ENCODE measurements around the gene TSPAN18.

TSPAN18 gene

DNA sequence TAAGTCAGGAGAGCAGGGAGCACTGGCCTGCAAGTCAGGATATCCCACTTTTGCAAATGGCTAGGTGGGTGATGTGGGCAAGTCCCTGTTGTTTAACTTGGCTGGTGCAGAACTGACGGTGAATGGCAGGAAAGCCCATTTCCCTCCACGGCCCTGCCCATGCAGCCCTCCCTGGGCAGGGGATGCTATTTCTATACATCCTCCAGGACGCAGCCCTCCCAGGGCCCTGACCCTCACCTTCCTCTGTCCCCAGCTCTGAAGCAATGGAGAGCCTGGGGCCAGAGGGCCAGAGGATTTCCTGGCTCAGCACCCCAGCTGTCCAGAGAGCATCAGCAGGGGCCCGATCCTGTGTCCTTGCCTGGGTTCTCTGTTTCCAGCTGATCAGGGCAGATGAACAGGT, 91.3 kb downstream of the TSPAN18 start:
- Mint-ChIP-seq H3K27ac (no peak overlapping the region), H3K9me3 (peaks cover under 1% of the 10 kb centered on the region), H3K4me1 (no peaks in the 10 kb centered on the region), H3K27me3 (no peaks in the 10 kb centered on the region), H3K4me3 (no peak overlapping the region), H3K36me3 (no peaks in the 10 kb centered on the region)
- ATAC-seq, result no peak

DNA sequence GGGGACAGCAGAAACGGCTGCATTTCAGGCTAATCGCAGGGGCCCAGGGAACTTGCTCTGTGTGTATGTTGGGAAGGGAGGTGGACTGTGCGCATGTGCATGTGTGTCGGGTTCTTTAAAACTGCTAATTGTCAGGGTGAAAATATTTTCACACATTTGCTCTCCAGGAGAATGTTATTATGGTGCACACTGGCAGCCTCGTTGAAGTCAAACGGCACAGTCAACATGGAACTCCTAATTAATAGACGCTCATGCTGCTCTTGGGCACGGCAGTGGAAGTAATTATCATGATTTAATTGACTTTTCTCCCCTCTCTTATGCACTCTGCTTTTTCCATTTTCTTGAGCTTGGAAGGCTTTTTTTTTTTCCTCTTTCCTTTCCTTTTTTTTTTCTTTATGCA, 92.6 kb downstream of the TSPAN18 start:
- no peaks in the 10 kb centered on the region for H3K27me3 Mint-ChIP-seq
- no peaks in the 10 kb centered on the region for H3K36me3 Mint-ChIP-seq
- H3K9me3 Mint-ChIP-seq, result peaks cover 4% of the 10 kb centered on the region
- H3K4me3 Mint-ChIP-seq, result no peak overlapping the region
- H3K4me1 Mint-ChIP-seq, result no peaks in the 10 kb centered on the region
- no peak for ATAC-seq
- H3K27ac Mint-ChIP-seq, result no peak overlapping the region

DNA sequence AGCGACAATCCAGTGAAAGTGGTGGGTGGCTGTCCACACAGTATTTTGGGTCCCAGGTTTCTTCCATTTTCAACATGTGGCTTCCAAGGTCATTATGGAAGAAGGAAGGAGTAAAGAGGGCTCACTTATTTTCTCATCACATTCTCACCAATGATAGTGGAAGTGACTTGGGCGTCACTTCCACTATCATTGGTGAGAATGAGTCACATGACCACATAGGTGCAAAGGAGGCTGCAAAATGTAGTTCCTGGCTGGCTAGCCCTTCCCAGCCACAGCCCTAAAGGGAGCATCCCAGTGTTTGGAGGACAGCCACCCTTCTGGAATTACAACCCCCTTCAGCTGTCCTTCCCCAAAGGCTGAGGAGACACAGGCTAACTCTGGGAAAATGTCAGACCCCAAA, 95.6 kb downstream of the TSPAN18 start:
- no peak overlapping the region for H3K27ac Mint-ChIP-seq
- no peak overlapping the region for H3K4me3 Mint-ChIP-seq

DNA sequence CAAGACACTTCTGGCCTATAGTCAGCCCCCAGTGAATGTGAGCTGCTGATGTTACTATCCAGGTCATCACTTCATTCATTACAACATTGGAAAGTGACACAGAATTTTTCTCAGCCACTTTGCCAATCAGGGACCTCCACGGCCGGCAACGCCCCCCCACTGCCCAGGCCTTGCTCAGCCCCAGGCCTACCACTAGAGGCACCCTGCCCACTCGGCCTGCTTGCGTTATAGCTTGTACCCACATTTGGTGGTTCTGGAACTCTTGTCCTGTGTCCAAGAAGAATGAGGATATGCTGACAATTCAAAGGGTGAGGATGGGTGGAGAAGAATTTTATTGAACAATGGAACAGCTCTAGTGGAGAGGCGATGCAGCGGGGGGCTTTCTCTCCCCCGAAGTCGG, 96.2 kb downstream of the TSPAN18 start:
- H3K27ac Mint-ChIP-seq, result no peak overlapping the region
- no peaks in the 10 kb centered on the region for H3K27me3 Mint-ChIP-seq
- H3K36me3 Mint-ChIP-seq, result no peaks in the 10 kb centered on the region
- H3K9me3 Mint-ChIP-seq, result peaks cover 4% of the 10 kb centered on the region
- no peaks in the 10 kb centered on the region for H3K4me1 Mint-ChIP-seq
- no peak for ATAC-seq
- no peak overlapping the region for H3K4me3 Mint-ChIP-seq

More for the DNA sequence above, 95.6 kb downstream of the TSPAN18 start:
- peaks cover 4% of the 10 kb centered on the region for H3K9me3 Mint-ChIP-seq
- ATAC-seq, result no peak
- H3K36me3 Mint-ChIP-seq, result no peaks in the 10 kb centered on the region
- no peaks in the 10 kb centered on the region for H3K4me1 Mint-ChIP-seq
- H3K27me3 Mint-ChIP-seq, result no peaks in the 10 kb centered on the region

DNA sequence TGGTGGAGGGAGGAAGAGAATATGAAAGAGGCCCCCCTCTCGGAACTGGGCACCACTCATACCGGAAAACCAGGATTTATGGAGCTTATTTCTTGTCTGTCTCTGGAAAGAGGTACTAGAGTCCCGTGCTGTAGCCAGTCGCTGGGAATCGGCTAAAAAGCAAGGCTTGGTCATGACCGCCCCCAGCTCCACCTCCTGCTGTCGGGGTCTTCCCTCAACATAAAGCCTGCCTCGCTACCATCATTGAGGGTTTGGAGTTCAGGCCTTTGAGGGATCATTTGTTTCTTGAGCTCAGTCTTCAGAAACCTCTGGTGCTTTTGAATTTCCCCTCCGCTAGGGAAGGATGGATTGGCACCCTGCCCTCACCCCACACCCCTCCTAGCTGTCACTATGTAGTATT, 97.1 kb downstream of the TSPAN18 start:
- H3K4me3 Mint-ChIP-seq, result no peak overlapping the region
- ATAC-seq, result no peak
- no peaks in the 10 kb centered on the region for H3K4me1 Mint-ChIP-seq
- no peaks in the 10 kb centered on the region for H3K36me3 Mint-ChIP-seq
- H3K27ac Mint-ChIP-seq, result no peak overlapping the region
- peaks cover 4% of the 10 kb centered on the region for H3K9me3 Mint-ChIP-seq
- H3K27me3 Mint-ChIP-seq, result no peaks in the 10 kb centered on the region

DNA sequence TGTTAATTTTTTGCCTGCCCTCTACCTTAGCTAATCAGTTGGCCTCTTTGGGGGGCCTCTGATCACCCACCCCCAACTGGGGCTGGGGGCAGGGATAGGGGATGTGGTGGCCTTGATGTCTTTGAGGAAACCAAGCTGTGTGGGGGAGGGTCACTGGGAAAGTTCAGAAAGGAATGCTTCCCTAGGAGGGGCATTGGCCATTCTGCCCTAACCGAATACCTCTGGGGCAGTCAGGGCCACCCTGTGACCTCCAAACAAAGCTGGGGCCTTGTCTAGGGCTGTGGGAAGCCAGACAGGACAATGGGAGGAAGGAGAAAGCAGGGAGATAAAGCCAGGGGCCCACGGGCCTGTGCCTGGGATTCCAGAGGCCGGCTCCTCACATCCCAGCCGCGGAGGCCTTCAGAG, 97.5 kb downstream of the TSPAN18 start:
- H3K36me3 Mint-ChIP-seq, result no peaks in the 10 kb centered on the region
- no peak for ATAC-seq
- peaks cover 4% of the 10 kb centered on the region for H3K9me3 Mint-ChIP-seq
- H3K4me3 Mint-ChIP-seq, result no peak overlapping the region
- no peaks in the 10 kb centered on the region for H3K4me1 Mint-ChIP-seq
- H3K27ac Mint-ChIP-seq, result no peak overlapping the region
- H3K27me3 Mint-ChIP-seq, result no peaks in the 10 kb centered on the region

DNA sequence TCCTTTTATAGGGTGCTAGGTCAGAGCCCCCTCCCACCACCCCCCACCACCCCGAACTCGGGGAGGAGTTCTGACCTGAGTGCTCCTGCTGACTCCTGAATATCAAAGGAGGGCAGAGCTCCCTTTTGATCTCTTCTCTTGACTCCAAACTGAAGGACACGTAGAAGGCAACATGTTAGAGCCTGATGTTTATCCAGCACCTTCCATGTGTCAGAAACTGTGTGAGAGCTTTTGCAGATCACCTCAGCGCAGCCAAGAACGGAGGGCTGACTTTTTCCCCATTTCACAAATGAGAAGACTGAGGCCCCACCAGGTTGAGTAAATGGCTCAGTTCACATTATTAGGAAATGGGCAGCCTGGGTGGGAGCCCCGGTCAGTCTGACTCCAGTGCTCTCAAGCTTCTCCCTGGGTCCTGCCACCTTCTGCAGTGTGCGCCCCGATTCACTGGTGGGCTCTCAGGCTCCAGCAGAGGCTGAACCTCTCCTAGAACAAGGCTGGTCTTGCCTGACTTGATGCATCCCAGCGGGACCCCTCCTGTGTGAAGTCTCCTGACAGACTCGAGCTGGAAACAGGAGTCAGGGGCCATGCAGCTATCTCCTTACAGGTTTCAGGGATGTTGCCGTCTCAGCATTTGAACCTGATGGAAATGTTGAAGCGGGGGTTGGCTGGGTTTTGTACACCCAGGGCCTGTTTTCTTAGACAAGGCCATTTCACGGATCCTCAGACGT, 98.5 kb downstream of the TSPAN18 start:
- no peak for ATAC-seq

DNA sequence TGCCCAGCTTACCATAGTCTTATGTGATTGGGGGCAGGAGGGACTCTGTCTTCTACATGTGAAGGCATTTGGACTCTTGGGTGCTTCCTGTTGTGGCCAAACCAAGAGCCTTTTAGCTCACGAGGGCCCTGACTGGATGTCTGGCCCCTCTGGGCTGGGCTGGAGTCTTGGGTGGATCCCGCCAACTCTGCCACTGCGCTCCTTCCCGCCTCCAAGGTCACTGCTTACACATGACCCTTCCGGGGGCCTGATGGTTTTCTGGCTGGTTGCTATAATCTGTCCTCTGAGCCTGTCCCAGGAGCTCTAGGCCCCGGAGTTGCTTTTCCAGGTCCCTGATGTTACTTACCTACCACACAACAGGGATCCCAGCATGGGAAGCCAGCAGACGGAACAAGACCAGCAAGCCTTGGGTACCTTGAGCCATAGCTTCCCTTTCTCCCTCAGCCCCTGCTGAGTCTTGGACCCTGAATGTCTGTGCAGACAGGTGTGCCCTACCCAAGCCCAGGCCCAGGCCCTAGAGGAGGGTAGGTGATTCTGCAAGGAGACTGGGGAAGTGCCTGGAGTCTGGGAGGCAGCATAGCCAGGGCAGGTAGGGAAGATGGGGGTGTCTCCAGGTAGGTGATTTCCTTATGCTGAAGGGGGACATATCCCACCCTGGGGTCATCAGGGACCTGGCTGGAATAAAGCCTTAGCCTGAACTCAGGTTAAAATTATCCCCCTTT, 100.3 kb downstream of the TSPAN18 start:
- no peaks in the 10 kb centered on the region for H3K4me1 Mint-ChIP-seq
- no peaks in the 10 kb centered on the region for H3K36me3 Mint-ChIP-seq
- no peak overlapping the region for H3K27ac Mint-ChIP-seq
- no peak for ATAC-seq
- H3K27me3 Mint-ChIP-seq, result peaks cover 5% of the 10 kb centered on the region
- H3K4me3 Mint-ChIP-seq, result no peak overlapping the region
- peaks cover 4% of the 10 kb centered on the region for H3K9me3 Mint-ChIP-seq

More for the DNA sequence above, 98.5 kb downstream of the TSPAN18 start:
- H3K36me3 Mint-ChIP-seq, result no peaks in the 10 kb centered on the region
- no peak overlapping the region for H3K4me3 Mint-ChIP-seq
- peaks cover 4% of the 10 kb centered on the region for H3K9me3 Mint-ChIP-seq
- no peak overlapping the region for H3K27ac Mint-ChIP-seq
- no peaks in the 10 kb centered on the region for H3K4me1 Mint-ChIP-seq
- H3K27me3 Mint-ChIP-seq, result no peaks in the 10 kb centered on the region

DNA sequence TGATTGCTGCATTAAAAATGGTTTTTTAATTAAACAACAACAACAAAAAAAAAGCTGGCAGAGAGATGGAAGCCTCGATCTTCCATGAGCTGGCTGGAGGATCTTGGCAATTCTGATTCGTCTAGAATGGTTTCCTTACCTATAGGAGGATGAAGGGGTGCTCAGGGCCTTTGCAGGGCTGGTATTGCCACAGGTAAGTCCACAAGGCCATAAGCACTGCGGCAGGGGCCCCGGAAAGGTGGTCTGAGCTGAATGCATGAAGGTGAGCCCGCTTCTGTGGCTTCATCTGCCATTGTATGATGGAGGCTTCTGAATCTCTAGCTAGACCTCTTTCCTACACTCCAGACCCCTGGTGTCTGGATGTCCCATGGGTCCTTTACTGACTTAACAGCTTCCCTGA, 101.5 kb downstream of the TSPAN18 start:
- Mint-ChIP-seq H3K4me1 (no peaks in the 10 kb centered on the region), H3K36me3 (no peaks in the 10 kb centered on the region), H3K4me3 (no peak overlapping the region), H3K27ac (no peak overlapping the region), H3K27me3 (peaks cover 17% of the 10 kb centered on the region), H3K9me3 (peaks cover 2% of the 10 kb centered on the region)
- no peak for ATAC-seq

DNA sequence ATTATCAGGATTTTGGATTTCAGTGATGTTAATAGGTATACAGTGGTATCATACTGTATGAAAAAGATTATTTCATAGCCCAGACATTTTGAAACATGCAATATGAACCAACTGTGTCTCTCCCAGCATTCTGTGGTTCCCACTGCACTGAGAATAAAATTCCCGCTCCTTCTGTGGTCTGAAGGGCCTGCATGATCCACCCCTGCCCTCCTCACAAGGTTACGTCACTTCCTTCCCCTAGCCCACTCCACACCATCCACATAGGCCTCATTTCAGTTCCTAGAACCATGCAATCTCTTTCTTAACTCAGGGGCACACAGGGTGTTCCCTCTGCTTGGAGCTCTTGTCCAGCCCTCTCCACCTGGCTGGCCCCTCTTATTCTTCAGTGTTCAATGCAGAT, 103.1 kb downstream of the TSPAN18 start:
- Mint-ChIP-seq H3K27ac (no peak overlapping the region), H3K4me3 (no peak overlapping the region), H3K4me1 (no peaks in the 10 kb centered on the region), H3K36me3 (no peaks in the 10 kb centered on the region), H3K27me3 (peaks cover 18% of the 10 kb centered on the region), H3K9me3 (no peaks in the 10 kb centered on the region)
- ATAC-seq, result no peak

DNA sequence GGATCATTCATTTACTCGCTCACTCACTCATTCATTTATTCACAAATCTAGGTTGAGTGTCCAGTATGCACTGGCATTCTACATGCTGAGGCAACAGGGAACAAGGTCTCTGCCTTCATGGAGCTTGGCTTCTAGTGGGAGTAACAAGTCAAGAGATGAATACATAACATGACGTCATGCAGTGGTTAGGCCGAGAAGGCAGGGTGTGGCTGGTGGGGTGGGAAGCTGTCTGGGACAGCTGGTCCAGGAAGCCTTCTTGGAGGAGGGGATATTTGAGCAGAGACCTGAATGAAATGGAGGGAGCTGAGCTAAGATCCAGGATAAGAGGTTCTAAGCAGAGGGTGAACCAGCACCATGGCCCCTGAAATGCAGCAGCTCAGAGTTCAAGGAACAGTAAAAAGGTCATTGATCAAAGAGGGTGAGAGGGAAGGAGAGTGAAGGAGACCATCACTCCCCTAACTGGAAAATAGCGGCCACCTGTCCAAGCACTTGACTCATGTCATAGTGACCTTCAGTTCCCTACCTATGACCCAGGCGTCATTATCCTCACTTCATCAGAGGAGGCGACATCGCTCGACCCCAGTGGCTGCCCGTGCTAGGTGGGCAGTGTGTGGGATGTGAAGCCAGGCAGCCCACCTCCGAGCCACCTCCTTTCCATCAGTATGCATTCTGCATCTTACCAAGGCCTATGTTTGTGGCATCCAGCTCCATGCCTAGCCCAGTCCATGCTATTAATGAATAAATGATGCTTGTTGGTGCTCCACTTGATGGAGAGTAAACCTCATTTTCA, 105.0 kb downstream of the TSPAN18 start:
- Mint-ChIP-seq H3K4me3 (no peak overlapping the region), H3K27me3 (peaks cover 18% of the 10 kb centered on the region), H3K4me1 (no peaks in the 10 kb centered on the region), H3K36me3 (no peaks in the 10 kb centered on the region), H3K9me3 (no peaks in the 10 kb centered on the region), H3K27ac (no peak overlapping the region)
- ATAC-seq, result no peak

DNA sequence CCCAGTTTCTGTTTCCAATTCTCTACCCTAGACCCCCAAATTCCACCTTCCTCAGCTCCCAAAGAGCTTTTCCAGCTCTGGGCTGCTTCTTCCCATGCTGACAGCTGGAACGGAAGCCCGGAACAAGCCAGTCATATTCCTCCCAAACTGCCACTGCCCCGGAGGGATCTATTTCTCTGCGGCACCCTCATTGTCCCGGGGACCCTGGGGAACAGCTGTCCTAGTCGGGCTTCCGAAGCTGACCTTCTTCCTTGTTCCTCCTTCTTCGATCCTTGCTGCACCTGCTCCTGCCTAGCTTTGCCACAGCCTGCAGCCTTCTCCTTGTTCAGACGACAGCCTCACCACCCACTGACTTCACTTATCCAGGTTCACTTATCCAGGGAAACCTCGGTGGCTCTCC, 105.7 kb downstream of the TSPAN18 start:
- no peak overlapping the region for H3K27ac Mint-ChIP-seq
- no peak overlapping the region for H3K4me3 Mint-ChIP-seq
- H3K9me3 Mint-ChIP-seq, result no peaks in the 10 kb centered on the region
- ATAC-seq, result no peak
- peaks cover 18% of the 10 kb centered on the region for H3K27me3 Mint-ChIP-seq
- no peaks in the 10 kb centered on the region for H3K4me1 Mint-ChIP-seq
- H3K36me3 Mint-ChIP-seq, result no peaks in the 10 kb centered on the region

DNA sequence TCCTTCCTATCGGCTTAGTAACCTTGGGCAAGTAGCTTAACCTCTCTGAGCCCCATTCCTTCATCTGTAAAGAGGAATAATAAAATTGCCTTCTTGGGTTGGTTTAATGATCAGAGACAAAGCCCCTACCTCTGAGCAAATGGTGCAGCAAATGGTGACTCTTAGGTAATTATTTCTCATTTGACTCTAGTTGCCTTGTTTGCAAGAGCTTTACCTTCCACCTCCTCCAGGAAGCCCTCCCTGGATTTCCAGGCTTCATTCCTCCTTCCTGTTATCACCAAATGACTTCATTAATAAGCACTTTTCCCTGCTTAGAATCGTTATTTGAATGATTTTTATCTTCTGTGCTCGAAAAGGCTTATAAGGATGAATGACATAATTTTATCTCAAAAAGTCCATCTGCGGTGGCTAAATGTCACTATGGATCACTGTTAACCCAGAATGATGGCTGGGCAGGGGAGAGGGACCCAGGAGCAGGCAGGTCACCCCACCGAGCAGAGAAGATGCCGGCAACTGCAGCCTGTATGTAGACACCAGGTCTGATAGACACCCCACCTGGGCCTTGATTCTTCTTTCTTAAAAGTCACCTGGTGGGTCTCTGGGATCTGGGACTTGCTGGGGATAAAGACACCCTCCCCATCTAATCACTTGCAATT, 106.6 kb downstream of the TSPAN18 start:
- Mint-ChIP-seq H3K9me3 (no peaks in the 10 kb centered on the region), H3K36me3 (no peaks in the 10 kb centered on the region), H3K27ac (no peak overlapping the region), H3K4me1 (no peaks in the 10 kb centered on the region), H3K27me3 (peaks cover 25% of the 10 kb centered on the region), H3K4me3 (no peak overlapping the region)
- ATAC-seq, result no peak

DNA sequence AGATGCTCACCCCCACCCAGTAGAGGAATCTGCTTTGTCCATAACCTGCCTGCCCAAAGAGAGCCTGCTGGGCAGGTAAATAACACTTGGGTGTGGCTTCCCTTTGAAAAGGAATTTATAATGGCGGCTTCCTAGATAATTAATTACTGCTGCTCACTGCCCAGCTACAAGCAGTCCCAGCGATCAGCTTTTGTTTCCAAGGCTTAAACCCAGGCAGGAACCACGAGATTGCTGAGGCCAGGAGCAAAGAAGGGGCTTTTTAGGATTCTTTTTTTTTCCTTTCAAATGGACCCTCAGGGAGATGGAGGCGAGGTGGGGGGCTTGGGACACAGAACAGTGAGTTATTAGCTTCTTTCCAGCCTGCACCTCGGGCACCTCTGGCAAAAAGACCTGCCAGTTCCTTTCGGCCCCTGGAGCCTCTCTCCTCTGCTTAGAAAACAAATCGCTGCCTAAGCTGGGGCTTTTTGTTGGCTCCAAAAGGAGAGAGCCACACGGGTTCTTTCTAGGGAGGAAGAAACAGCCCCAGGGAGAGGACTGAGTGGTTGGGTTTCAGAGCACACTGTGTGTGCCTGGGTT, 107.2 kb downstream of the TSPAN18 start:
- Mint-ChIP-seq H3K27me3 (peaks cover 26% of the 10 kb centered on the region), H3K4me3 (no peak overlapping the region), H3K4me1 (no peaks in the 10 kb centered on the region), H3K27ac (no peak overlapping the region), H3K36me3 (no peaks in the 10 kb centered on the region), H3K9me3 (no peaks in the 10 kb centered on the region)
- ATAC-seq, result no peak

DNA sequence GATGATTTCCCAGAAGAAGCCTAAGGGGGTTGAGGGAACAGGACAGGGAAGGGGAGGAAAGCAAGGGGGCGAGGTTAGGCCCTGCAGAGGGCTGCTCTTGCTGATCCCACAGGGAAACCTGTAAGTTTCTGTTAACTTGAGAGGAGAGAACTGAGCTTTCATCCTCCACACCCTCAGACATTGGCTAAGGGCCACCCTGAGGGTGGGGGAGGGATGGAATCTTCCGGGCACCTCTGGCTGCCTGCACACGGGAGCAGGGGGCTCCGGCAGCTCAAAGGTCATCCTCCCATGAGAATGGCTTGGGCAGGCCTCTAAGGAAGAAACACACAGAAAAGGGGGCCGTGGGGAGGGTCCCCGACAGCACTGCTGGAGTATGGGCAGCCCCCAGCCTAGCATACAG, 108.1 kb downstream of the TSPAN18 start:
- Mint-ChIP-seq H3K4me1 (no peaks in the 10 kb centered on the region), H3K9me3 (no peaks in the 10 kb centered on the region), H3K4me3 (no peak overlapping the region), H3K36me3 (no peaks in the 10 kb centered on the region), H3K27ac (no peak overlapping the region), H3K27me3 (peaks cover 26% of the 10 kb centered on the region)
- no peak for ATAC-seq

Measured in stimulated activated memory B cell treated with anti-CD40 and anti-IgM and Interleukin-4, amounts not matched to agents 10 μg/mL and 1 μg/mL and 100 μg/mL, for 72 hours (primary cell).